GM23338 (cell line): ENCODE data around the gene HS6ST2. TPM values are rescaled to one million over a fixed set of nuclear protein-coding genes. Genes with fewer than 3 reads are reported as not detected.

Source experiments
- ATAC-seq: fragments of 200-7000 bp; cut with Tn5 transposase; 3 replicates; pipeline ENCODE4 v1.9.1; 2020
- DNase-seq: peaks from one replicate; pipeline ENCODE4 v3.0.0-alpha.2; 2015; ENCODE audit warnings: low spot score
- H2AFZ ChIP-seq: fragments of 200-600 bp; sonication (generic); 2 replicates; pipeline ENCODE4 v1.8.0; 2016; ENCODE audit warnings: antibody characterized with exemption, mild to moderate bottlenecking, moderate library complexity
- H3F3A ChIP-seq: fragments of 200-600 bp; sonication (generic); replicated peaks from 2 replicates; pipeline ENCODE4 v1.8.0; 2017; ENCODE audit warnings: antibody characterized with exemption, mixed run types, low read depth
- H3K27ac ChIP-seq: fragments of 200-600 bp; sonication (generic); 2 replicates; pipeline ENCODE4 v1.6.1; 2016; ENCODE audit warnings: low read depth
- H3K27me3 ChIP-seq: fragments of 200-600 bp; sonication (generic); 2 replicates; pipeline ENCODE4 v1.8.0; 2016; ENCODE audit warnings: mild to moderate bottlenecking, mixed run types, moderate library complexity; ENCODE audit not compliant: insufficient read depth
- H3K36me3 ChIP-seq: fragments of 200-600 bp; sonication (generic); 2 replicates; pipeline ENCODE4 v1.8.0; 2016; ENCODE audit warnings: mild to moderate bottlenecking; ENCODE audit not compliant: insufficient read depth
- H3K4me1 ChIP-seq: fragments of 200-600 bp; sonication (generic); 2 replicates; pipeline ENCODE4 v1.8.0; 2016; ENCODE audit warnings: mild to moderate bottlenecking, moderate library complexity; ENCODE audit not compliant: insufficient read depth
- H3K4me2 ChIP-seq: fragments of 200-600 bp; sonication (generic); 2 replicates; pipeline ENCODE4 v1.7.1; 2017; ENCODE audit warnings: mixed run types
- H3K4me3 ChIP-seq: fragments of 200-600 bp; sonication (generic); 2 replicates; pipeline ENCODE4 v1.6.1; 2016; ENCODE audit warnings: mixed run types
- H3K79me2 ChIP-seq: fragments of 200-600 bp; sonication (generic); replicated peaks from 2 replicates; pipeline ENCODE4 v1.8.0; 2017; ENCODE audit warnings: mild to moderate bottlenecking; ENCODE audit not compliant: insufficient read depth
- H3K9me2 ChIP-seq: fragments of 200-600 bp; sonication (generic); 2 replicates; pipeline ENCODE4 v1.8.0; 2017; ENCODE audit not compliant: insufficient read depth
- H4K20me1 ChIP-seq: fragments of 200-600 bp; sonication (generic); replicated peaks from 2 replicates; pipeline ENCODE4 v1.8.0; 2017; ENCODE audit warnings: mild to moderate bottlenecking; ENCODE audit not compliant: insufficient read depth
- H3K27ac Mint-ChIP-seq: 2 replicates; pipeline ENCODE4 v1.8.0; 2020; ENCODE audit warnings: inconsistent platforms, mild to moderate bottlenecking, moderate library complexity, mixed read lengths
- H3K27me3 Mint-ChIP-seq: 3 replicates; pipeline ENCODE4 v1.8.0; 2022; ENCODE audit warnings: low read depth, mild to moderate bottlenecking, moderate library complexity, mixed read lengths, inconsistent platforms; ENCODE audit not compliant: insufficient read depth, poor library complexity
- H3K36me3 Mint-ChIP-seq: 3 replicates; pipeline ENCODE4 v1.8.0; 2021; ENCODE audit warnings: low read depth, mild to moderate bottlenecking, inconsistent platforms, moderate library complexity, mixed read lengths
- H3K4me1 Mint-ChIP-seq: 3 replicates; pipeline ENCODE4 v1.8.0; 2020; ENCODE audit warnings: mild to moderate bottlenecking, inconsistent platforms, mixed read lengths
- H3K4me3 Mint-ChIP-seq: 3 replicates; pipeline ENCODE4 v1.8.0; 2021; ENCODE audit warnings: moderate library complexity, mild to moderate bottlenecking, inconsistent platforms, mixed read lengths
- H3K9me3 Mint-ChIP-seq: 3 replicates; pipeline ENCODE4 v1.8.0; 2020; ENCODE audit warnings: moderate library complexity, mild to moderate bottlenecking, inconsistent platforms, mixed read lengths
- CREB1 ChIP-seq: fragments of 250-450 bp; sonication (Bioruptor Pico); IDR thresholded peaks from 2 replicates; pipeline ENCODE4 v1.5.0; 2020; ENCODE audit warnings: low read depth, mild to moderate bottlenecking, moderate library complexity
- JUNB ChIP-seq: IDR thresholded peaks from one replicate; pipeline ENCODE4 v1.6.1; 2016; ENCODE audit warnings: antibody characterized with exemption; ENCODE audit not compliant: unreplicated experiment
- POLR2AphosphoS5 ChIP-seq: IDR thresholded peaks from 2 replicates; pipeline ENCODE4 v1.6.1; 2016; ENCODE audit warnings: antibody characterized with exemption, low read depth
- STAT1 ChIP-seq: IDR thresholded peaks from one replicate; pipeline ENCODE4 v1.6.1; 2016; ENCODE audit warnings: antibody characterized with exemption; ENCODE audit not compliant: unreplicated experiment
- ZNF114 ChIP-seq: fragments of 250-450 bp; sonication (Bioruptor Pico); IDR thresholded peaks from 2 replicates; pipeline ENCODE4 v1.5.0; 2020; ENCODE audit warnings: mild to moderate bottlenecking, moderate library complexity
- ZNF331 ChIP-seq: fragments of 250-450 bp; sonication (Bioruptor Pico); IDR thresholded peaks from 2 replicates; pipeline ENCODE4 v1.5.0; 2020; ENCODE audit warnings: low read depth, mild to moderate bottlenecking, moderate library complexity
- polyA plus RNA-seq: library from polyadenylated mRNA; unstranded; fragments of >200 nt; fragmentation: Nextera tagmentation; extraction: Ambion mirVana; gene quantifications from 2 replicates; pipeline ENCODE4 v1.2.1, GENCODE V29; 2016
- total RNA-seq: library from RNA; depleted of rRNA; stranded (reverse); fragments of >200 nt; shearing (Covaris generic); gene quantifications from 2 replicates; pipeline ENCODE4 v1.2.3, GENCODE V29; 2014
- TF ChIP-seq, protein P1 (sequence below): fragments of 250-450 bp; sonication (Bioruptor Pico); IDR thresholded peaks from 2 replicates; pipeline ENCODE4 v1.5.0; 2020; ENCODE audit warnings: mild to moderate bottlenecking, moderate library complexity
- TF ChIP-seq, protein P2 (sequence below), 2 experiments: fragments of 200-600 bp in 1 of 2; sonication (generic) in 1 of 2; conservative IDR thresholded peaks; 2 replicates each; pipeline versions ENCODE4 v1.5.1 to v1.6.1; 2016 to 2017; ENCODE audit warnings: antibody characterized with exemption in 2 of 2, low read depth in 2 of 2, mild to moderate bottlenecking in 2 of 2, moderate library complexity in 1 of 2
- TF ChIP-seq, protein P3 (sequence below): IDR thresholded peaks from 2 replicates; pipeline ENCODE4 v1.6.1; 2016; ENCODE audit warnings: antibody characterized with exemption
- TF ChIP-seq, protein P4 (sequence below): IDR thresholded peaks from one replicate; pipeline ENCODE4 v1.6.1; 2018; ENCODE audit warnings: antibody characterized with exemption; ENCODE audit not compliant: unreplicated experiment

HS6ST2 gene
- total and polyA plus RNA-seq, 2 experiments from 2014 or later = 0.82 to 4.8 TPM

GRCh38 chrX:132639446-132639845, 319.0 kb downstream of the HS6ST2 start:
- no peak for DNase-seq
- Histone ChIP-seq H3K4me2 (no peak overlapping the region), H3K27me3 (no peaks in the 10 kb centered on the region), H3K79me2 (no peaks in the 10 kb centered on the region), H4K20me1 (no peaks in the 10 kb centered on the region), H3K36me3 (no peaks in the 10 kb centered on the region), H2AFZ (no peak overlapping the region), H3K4me1 (no peaks in the 10 kb centered on the region), H3K27ac (no peak overlapping the region), H3F3A (no peaks in the 10 kb centered on the region), H3K9me2 (no peaks in the 10 kb centered on the region), H3K4me3 (no peak overlapping the region)
- peaks cover 5% of the 10 kb centered on the region; the same call in 2 of the 3 replicates for H3K4me1 Mint-ChIP-seq
- no peak for ATAC-seq
- no peak overlapping the region for H3K27ac Mint-ChIP-seq
- H3K36me3 Mint-ChIP-seq = no peaks in the 10 kb centered on the region
- no peaks in the 10 kb centered on the region for H3K9me3 Mint-ChIP-seq
- no peak overlapping the region for H3K4me3 Mint-ChIP-seq
- TF ChIP-seq CREB1 (CRISPR knock-in tag) = no peak
- TF ChIP-seq, protein P1, sequence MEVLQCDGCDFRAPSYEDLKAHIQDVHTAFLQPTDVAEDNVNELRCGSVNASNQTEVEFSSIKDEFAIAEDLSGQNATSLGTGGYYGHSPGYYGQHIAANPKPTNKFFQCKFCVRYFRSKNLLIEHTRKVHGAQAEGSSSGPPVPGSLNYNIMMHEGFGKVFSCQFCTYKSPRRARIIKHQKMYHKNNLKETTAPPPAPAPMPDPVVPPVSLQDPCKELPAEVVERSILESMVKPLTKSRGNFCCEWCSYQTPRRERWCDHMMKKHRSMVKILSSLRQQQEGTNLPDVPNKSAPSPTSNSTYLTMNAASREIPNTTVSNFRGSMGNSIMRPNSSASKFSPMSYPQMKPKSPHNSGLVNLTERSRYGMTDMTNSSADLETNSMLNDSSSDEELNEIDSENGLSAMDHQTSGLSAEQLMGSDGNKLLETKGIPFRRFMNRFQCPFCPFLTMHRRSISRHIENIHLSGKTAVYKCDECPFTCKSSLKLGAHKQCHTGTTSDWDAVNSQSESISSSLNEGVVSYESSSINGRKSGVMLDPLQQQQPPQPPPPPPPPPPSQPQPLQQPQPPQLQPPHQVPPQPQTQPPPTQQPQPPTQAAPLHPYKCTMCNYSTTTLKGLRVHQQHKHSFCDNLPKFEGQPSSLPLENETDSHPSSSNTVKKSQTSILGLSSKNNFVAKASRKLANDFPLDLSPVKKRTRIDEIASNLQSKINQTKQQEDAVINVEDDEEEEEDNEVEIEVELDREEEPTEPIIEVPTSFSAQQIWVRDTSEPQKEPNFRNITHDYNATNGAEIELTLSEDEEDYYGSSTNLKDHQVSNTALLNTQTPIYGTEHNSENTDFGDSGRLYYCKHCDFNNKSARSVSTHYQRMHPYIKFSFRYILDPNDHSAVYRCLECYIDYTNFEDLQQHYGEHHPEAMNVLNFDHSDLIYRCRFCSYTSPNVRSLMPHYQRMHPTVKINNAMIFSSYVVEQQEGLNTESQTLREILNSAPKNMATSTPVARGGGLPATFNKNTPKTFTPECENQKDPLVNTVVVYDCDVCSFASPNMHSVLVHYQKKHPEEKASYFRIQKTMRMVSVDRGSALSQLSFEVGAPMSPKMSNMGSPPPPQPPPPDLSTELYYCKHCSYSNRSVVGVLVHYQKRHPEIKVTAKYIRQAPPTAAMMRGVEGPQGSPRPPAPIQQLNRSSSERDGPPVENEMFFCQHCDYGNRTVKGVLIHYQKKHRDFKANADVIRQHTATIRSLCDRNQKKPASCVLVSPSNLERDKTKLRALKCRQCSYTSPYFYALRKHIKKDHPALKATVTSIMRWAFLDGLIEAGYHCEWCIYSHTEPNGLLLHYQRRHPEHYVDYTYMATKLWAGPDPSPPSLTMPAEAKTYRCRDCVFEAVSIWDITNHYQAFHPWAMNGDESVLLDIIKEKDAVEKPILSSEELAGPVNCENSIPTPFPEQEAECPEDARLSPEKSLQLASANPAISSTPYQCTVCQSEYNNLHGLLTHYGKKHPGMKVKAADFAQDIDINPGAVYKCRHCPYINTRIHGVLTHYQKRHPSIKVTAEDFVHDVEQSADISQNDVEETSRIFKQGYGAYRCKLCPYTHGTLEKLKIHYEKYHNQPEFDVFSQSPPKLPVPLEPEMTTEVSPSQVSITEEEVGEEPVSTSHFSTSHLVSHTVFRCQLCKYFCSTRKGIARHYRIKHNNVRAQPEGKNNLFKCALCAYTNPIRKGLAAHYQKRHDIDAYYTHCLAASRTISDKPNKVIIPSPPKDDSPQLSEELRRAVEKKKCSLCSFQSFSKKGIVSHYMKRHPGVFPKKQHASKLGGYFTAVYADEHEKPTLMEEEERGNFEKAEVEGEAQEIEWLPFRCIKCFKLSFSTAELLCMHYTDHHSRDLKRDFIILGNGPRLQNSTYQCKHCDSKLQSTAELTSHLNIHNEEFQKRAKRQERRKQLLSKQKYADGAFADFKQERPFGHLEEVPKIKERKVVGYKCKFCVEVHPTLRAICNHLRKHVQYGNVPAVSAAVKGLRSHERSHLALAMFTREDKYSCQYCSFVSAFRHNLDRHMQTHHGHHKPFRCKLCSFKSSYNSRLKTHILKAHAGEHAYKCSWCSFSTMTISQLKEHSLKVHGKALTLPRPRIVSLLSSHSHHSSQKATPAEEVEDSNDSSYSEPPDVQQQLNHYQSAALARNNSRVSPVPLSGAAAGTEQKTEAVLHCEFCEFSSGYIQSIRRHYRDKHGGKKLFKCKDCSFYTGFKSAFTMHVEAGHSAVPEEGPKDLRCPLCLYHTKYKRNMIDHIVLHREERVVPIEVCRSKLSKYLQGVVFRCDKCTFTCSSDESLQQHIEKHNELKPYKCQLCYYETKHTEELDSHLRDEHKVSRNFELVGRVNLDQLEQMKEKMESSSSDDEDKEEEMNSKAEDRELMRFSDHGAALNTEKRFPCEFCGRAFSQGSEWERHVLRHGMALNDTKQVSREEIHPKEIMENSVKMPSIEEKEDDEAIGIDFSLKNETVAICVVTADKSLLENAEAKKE (CRISPR knock-in tag) = no peak
- no peak for TF ChIP-seq JUNB
- TF ChIP-seq STAT1 = no peak
- TF ChIP-seq, protein P2, sequence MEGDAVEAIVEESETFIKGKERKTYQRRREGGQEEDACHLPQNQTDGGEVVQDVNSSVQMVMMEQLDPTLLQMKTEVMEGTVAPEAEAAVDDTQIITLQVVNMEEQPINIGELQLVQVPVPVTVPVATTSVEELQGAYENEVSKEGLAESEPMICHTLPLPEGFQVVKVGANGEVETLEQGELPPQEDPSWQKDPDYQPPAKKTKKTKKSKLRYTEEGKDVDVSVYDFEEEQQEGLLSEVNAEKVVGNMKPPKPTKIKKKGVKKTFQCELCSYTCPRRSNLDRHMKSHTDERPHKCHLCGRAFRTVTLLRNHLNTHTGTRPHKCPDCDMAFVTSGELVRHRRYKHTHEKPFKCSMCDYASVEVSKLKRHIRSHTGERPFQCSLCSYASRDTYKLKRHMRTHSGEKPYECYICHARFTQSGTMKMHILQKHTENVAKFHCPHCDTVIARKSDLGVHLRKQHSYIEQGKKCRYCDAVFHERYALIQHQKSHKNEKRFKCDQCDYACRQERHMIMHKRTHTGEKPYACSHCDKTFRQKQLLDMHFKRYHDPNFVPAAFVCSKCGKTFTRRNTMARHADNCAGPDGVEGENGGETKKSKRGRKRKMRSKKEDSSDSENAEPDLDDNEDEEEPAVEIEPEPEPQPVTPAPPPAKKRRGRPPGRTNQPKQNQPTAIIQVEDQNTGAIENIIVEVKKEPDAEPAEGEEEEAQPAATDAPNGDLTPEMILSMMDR (conservative IDR thresholded peaks at IDR 0.05; ENCODE audit: low read depth in 2 of 2) = no peak
- TF ChIP-seq, protein P3, sequence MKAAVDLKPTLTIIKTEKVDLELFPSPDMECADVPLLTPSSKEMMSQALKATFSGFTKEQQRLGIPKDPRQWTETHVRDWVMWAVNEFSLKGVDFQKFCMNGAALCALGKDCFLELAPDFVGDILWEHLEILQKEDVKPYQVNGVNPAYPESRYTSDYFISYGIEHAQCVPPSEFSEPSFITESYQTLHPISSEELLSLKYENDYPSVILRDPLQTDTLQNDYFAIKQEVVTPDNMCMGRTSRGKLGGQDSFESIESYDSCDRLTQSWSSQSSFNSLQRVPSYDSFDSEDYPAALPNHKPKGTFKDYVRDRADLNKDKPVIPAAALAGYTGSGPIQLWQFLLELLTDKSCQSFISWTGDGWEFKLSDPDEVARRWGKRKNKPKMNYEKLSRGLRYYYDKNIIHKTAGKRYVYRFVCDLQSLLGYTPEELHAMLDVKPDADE = no peak
- TF ChIP-seq ZNF331 (CRISPR knock-in tag) = no peak
- TF ChIP-seq ZNF114 (CRISPR knock-in tag) = no peak
- TF ChIP-seq, protein P4, sequence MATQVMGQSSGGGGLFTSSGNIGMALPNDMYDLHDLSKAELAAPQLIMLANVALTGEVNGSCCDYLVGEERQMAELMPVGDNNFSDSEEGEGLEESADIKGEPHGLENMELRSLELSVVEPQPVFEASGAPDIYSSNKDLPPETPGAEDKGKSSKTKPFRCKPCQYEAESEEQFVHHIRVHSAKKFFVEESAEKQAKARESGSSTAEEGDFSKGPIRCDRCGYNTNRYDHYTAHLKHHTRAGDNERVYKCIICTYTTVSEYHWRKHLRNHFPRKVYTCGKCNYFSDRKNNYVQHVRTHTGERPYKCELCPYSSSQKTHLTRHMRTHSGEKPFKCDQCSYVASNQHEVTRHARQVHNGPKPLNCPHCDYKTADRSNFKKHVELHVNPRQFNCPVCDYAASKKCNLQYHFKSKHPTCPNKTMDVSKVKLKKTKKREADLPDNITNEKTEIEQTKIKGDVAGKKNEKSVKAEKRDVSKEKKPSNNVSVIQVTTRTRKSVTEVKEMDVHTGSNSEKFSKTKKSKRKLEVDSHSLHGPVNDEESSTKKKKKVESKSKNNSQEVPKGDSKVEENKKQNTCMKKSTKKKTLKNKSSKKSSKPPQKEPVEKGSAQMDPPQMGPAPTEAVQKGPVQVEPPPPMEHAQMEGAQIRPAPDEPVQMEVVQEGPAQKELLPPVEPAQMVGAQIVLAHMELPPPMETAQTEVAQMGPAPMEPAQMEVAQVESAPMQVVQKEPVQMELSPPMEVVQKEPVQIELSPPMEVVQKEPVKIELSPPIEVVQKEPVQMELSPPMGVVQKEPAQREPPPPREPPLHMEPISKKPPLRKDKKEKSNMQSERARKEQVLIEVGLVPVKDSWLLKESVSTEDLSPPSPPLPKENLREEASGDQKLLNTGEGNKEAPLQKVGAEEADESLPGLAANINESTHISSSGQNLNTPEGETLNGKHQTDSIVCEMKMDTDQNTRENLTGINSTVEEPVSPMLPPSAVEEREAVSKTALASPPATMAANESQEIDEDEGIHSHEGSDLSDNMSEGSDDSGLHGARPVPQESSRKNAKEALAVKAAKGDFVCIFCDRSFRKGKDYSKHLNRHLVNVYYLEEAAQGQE = no peak
- no peak for TF ChIP-seq POLR2AphosphoS5
- H3K27me3 Mint-ChIP-seq = peaks cover under 1% of the 10 kb centered on the region
